DOHH2 (cell line): ENCODE data around the gene MGME1.

Experiments
- H3F3A ChIP-seq: fragments of 200-600 bp; sonication (generic), shearing (Covaris generic); 2 replicates; pipeline ENCODE4 v1.6.0; 2016; ENCODE audit warnings: antibody characterized with exemption, mild to moderate bottlenecking; ENCODE audit not compliant: control insufficient read depth, insufficient read depth
- H3K27ac ChIP-seq: fragments of 200-600 bp; sonication (generic); 2 replicates; pipeline ENCODE4 v1.5.1; 2014; ENCODE audit warnings: low read depth, mild to moderate bottlenecking, low read length, moderate library complexity
- H3K27me3 ChIP-seq: fragments of 200-600 bp; sonication (generic); 2 replicates; pipeline ENCODE4 v1.6.1; 2014; ENCODE audit warnings: mild to moderate bottlenecking, low read length, mixed read lengths; ENCODE audit not compliant: control insufficient read depth
- H3K36me3 ChIP-seq: fragments of 200-600 bp; sonication (generic); 2 replicates; pipeline ENCODE4 v1.6.1; 2014; ENCODE audit warnings: mild to moderate bottlenecking, low read length, moderate library complexity, mixed read lengths; ENCODE audit not compliant: control insufficient read depth
- H3K4me1 ChIP-seq: fragments of 200-600 bp; sonication (generic); 2 replicates; pipeline ENCODE4 v1.6.1; 2014; ENCODE audit warnings: mild to moderate bottlenecking, low read length, mixed read lengths; ENCODE audit not compliant: control insufficient read depth
- H3K4me2 ChIP-seq: fragments of 200-600 bp; sonication (generic); 2 replicates; pipeline ENCODE4 v1.6.0; 2014; ENCODE audit warnings: mild to moderate bottlenecking, low read length, moderate library complexity
- H3K4me3 ChIP-seq: fragments of 200-600 bp; sonication (generic); 2 replicates; pipeline ENCODE4 v1.5.1; 2014; ENCODE audit warnings: mild to moderate bottlenecking, low read length, mixed read lengths
- H3K79me2 ChIP-seq: fragments of 200-600 bp; sonication (generic); 2 replicates; pipeline ENCODE4 v1.6.1; 2014; ENCODE audit warnings: mild to moderate bottlenecking, low read length, mixed read lengths; ENCODE audit not compliant: control insufficient read depth
- H3K9me2 ChIP-seq: fragments of 200-600 bp; sonication (generic); replicated peaks from 2 replicates; pipeline ENCODE4 v1.6.1; 2014; ENCODE audit warnings: mild to moderate bottlenecking, low read length, mixed read lengths; ENCODE audit not compliant: control insufficient read depth
- H3K9me3 ChIP-seq: fragments of 200-600 bp; sonication (generic); 2 replicates; pipeline ENCODE4 v1.6.1; 2014; ENCODE audit warnings: antibody characterized with exemption, low read length, mixed read lengths; ENCODE audit not compliant: control insufficient read depth, insufficient read depth
- H4K20me1 ChIP-seq: fragments of 200-600 bp; sonication (generic); 2 replicates; pipeline ENCODE4 v1.6.0; 2014; ENCODE audit warnings: low read depth, mild to moderate bottlenecking, antibody characterized with exemption, low read length, moderate library complexity; ENCODE audit not compliant: control insufficient read depth, insufficient read depth
- EZH2phosphoT487 ChIP-seq: fragments of 200-600 bp; sonication (generic); IDR thresholded peaks from 2 replicates; pipeline ENCODE4 v1.6.1; 2017; ENCODE audit warnings: borderline replicate concordance, mild to moderate bottlenecking, antibody characterized with exemption, low read length, moderate library complexity, mixed read lengths
- TF ChIP-seq, protein P1 (sequence below): fragments of 200-600 bp; sonication (generic); IDR thresholded peaks from one replicate; pipeline ENCODE4 v1.5.1; 2014; ENCODE audit warnings: antibody characterized with exemption, mild to moderate bottlenecking, low read depth, low read length; ENCODE audit not compliant: poor library complexity, severe bottlenecking

MGME1 gene

DNA sequence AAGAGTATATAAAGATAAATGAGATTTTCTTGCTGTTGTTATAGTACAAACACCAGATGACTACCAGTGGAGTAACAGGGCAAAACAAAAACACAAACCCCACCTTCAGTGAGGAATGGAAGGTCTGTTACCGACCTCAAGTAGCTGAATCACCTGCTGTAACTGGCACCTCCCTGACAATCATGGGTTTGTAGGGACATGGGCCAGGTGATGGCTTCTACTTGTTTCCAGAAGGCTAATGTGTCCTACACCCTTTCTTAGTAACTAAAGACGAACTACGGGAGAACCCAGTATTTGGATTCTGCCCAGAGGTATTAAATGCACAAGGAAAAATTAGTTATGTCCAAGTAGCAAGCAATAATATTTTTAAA lies 27.0 kb upstream of the MGME1 start:
- H3F3A ChIP-seq, result peaks cover 84% of the 10 kb centered on the region

DNA sequence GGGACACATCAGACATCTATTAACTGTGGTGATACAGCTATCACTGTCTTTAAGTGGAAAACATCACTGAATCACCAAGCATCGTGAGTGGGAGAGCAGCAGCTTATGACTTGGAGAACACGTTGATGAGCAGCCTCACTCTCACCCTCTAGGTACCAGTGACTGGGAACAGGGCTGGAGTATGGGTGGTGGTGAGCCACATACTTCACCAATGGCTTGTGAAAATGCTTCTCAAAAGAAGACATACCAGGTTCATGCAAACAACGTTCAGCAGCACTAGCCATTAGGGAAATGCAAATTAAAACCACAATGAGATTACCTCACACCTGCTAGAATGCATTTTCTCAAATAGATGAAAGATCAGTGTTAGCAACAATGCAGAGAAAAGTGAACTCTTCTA lies 25.5 kb upstream of the MGME1 start:
- no peaks in the 10 kb centered on the region for H3K9me3 ChIP-seq
- H3K27me3 ChIP-seq, result no peaks in the 10 kb centered on the region
- H3K4me2 ChIP-seq, result peak overlapping the region; percentile 80
- H4K20me1 ChIP-seq, result peaks cover 34% of the 10 kb centered on the region; the same call in 1 of the 2 replicates
- H3K27ac ChIP-seq, result peak overlapping the region; percentile 79
- TF ChIP-seq EZH2phosphoT487, result no peak
- TF ChIP-seq, protein P1, sequence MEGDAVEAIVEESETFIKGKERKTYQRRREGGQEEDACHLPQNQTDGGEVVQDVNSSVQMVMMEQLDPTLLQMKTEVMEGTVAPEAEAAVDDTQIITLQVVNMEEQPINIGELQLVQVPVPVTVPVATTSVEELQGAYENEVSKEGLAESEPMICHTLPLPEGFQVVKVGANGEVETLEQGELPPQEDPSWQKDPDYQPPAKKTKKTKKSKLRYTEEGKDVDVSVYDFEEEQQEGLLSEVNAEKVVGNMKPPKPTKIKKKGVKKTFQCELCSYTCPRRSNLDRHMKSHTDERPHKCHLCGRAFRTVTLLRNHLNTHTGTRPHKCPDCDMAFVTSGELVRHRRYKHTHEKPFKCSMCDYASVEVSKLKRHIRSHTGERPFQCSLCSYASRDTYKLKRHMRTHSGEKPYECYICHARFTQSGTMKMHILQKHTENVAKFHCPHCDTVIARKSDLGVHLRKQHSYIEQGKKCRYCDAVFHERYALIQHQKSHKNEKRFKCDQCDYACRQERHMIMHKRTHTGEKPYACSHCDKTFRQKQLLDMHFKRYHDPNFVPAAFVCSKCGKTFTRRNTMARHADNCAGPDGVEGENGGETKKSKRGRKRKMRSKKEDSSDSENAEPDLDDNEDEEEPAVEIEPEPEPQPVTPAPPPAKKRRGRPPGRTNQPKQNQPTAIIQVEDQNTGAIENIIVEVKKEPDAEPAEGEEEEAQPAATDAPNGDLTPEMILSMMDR, result no peak
- H3K9me2 ChIP-seq, result no peaks in the 10 kb centered on the region
- H3K79me2 ChIP-seq, result peaks cover 51% of the 10 kb centered on the region
- peaks cover 100% of the 10 kb centered on the region for H3K4me1 ChIP-seq
- H3K36me3 ChIP-seq, result peaks cover 80% of the 10 kb centered on the region
- peak overlapping the region; percentile 60 for H3K4me3 ChIP-seq
- H3F3A ChIP-seq, result peaks cover 94% of the 10 kb centered on the region

More for the DNA sequence above, 27.0 kb upstream of the MGME1 start:
- H3K4me2 ChIP-seq, result no peak overlapping the region
- no peaks in the 10 kb centered on the region for H3K27me3 ChIP-seq
- peaks cover 88% of the 10 kb centered on the region for H3K4me1 ChIP-seq
- peaks cover 30% of the 10 kb centered on the region; the same call in 1 of the 2 replicates for H4K20me1 ChIP-seq
- H3K4me3 ChIP-seq, result no peak overlapping the region
- no peak for TF ChIP-seq EZH2phosphoT487
- TF ChIP-seq, protein P1, result no peak
- no peaks in the 10 kb centered on the region for H3K9me3 ChIP-seq
- no peaks in the 10 kb centered on the region for H3K9me2 ChIP-seq
- peak overlapping the region; percentile 50; the same call in 1 of the 2 replicates for H3K27ac ChIP-seq
- H3K36me3 ChIP-seq, result peaks cover 65% of the 10 kb centered on the region
- peaks cover 36% of the 10 kb centered on the region for H3K79me2 ChIP-seq

DNA sequence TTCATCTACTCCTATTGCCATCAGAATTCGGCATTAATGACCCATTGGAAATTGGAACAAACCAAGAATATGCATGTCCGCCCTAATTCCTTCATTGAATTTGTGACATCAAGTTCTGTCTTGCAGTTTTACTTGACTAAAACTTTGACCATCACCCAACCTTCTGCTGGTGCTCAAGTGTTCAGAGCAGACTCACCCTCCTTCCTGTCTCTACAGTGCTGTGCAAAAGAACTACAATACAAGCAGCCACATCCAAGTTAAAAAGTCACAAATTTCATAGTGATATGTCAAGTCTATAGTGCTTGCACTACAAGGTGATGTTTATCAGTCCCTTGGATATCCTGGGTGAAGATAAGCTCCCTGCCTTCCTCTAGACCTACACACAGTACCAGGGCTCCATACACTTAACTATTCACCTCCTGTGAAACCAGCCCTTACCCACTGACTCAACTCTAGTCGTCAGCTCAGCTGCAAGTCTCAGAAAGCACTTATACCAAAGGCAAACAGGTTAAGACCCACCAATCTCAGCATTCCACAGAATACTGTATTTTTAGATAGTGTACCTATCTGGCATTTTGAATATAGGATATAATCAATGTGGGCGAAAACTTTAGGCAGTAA lies 23.9 kb upstream of the MGME1 start:
- H3K4me3 ChIP-seq, result peak overlapping the region; percentile 37
- peak overlapping the region; percentile 80 for H3K4me2 ChIP-seq
- H3F3A ChIP-seq, result peaks cover 98% of the 10 kb centered on the region
- H3K79me2 ChIP-seq, result peaks cover 67% of the 10 kb centered on the region
- peak overlapping the region; percentile 79 for H3K27ac ChIP-seq
- H3K4me1 ChIP-seq, result peaks cover 100% of the 10 kb centered on the region
- H3K36me3 ChIP-seq, result peaks cover 96% of the 10 kb centered on the region
- no peaks in the 10 kb centered on the region for H3K27me3 ChIP-seq
- TF ChIP-seq, protein P1, result no peak
- no peak for TF ChIP-seq EZH2phosphoT487
- peaks cover 41% of the 10 kb centered on the region; the same call in 1 of the 2 replicates for H4K20me1 ChIP-seq
- no peaks in the 10 kb centered on the region for H3K9me3 ChIP-seq
- H3K9me2 ChIP-seq, result no peaks in the 10 kb centered on the region
